ENCODE results near the gene POU6F1. TPM values are rescaled to one million over a fixed set of nuclear protein-coding genes. Genes with fewer than 3 reads are reported as not detected.

The POU6F1 gene
- total and polyA plus RNA-seq, 2 donors from 2014 or later, result 5.2 to 20.0 TPM

DNA sequence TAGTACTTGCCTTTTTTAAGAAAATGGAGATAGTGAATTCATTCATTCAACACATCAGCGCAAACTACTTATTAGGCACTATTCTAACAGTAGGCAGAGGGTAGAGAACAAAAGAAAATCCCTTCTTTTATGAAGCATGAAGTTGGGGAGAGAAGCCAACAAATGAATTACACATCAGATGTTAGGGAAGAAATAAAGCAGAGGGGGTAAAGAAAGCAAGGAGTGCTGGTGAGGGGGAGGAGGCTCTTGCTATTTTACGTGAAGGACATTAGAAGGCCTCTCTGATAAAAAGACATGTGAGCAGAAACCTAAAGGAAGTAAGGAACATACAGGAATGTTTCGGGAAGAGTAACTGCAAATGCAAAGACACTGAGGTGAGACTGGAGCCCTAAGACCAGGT is 67.1 kb downstream of the POU6F1 start:
- no peak overlapping the region for H3K27ac ChIP-seq (ENCODE audit: low read depth in 2 of 2, low read length in 2 of 2)
- no peaks in the 10 kb centered on the region for H3K27me3 ChIP-seq (ENCODE audit: control insufficient read depth, insufficient read depth, low read length)
- no peak for DNase-seq
- H3K36me3 ChIP-seq (ENCODE audit: control insufficient read depth in 2 of 3, insufficient read depth in 3 of 3, low read length in 3 of 3), result no peaks in the 10 kb centered on the region
- H3K9ac ChIP-seq (ENCODE audit: low read length in 3 of 3), result no peak overlapping the region
- no peak for FAIRE-seq
- H3K4me1 ChIP-seq (ENCODE audit: control insufficient read depth in 2 of 3, insufficient read depth in 2 of 3, low read depth in 1 of 3, low read length in 3 of 3), result no peaks in the 10 kb centered on the region
- intact Hi-C loops (cut with DNase I), result no loop called here
- TF ChIP-seq, protein P1, sequence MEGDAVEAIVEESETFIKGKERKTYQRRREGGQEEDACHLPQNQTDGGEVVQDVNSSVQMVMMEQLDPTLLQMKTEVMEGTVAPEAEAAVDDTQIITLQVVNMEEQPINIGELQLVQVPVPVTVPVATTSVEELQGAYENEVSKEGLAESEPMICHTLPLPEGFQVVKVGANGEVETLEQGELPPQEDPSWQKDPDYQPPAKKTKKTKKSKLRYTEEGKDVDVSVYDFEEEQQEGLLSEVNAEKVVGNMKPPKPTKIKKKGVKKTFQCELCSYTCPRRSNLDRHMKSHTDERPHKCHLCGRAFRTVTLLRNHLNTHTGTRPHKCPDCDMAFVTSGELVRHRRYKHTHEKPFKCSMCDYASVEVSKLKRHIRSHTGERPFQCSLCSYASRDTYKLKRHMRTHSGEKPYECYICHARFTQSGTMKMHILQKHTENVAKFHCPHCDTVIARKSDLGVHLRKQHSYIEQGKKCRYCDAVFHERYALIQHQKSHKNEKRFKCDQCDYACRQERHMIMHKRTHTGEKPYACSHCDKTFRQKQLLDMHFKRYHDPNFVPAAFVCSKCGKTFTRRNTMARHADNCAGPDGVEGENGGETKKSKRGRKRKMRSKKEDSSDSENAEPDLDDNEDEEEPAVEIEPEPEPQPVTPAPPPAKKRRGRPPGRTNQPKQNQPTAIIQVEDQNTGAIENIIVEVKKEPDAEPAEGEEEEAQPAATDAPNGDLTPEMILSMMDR (IDR thresholded peaks at IDR 0.05; ENCODE audit: borderline replicate concordance, extremely low read depth, insufficient read depth), result no peak
- no peaks in the 10 kb centered on the region for H3K9me3 ChIP-seq (ENCODE audit: control insufficient read depth in 2 of 3, insufficient read depth in 1 of 3, low read length in 3 of 3)
- no peak overlapping the region for H3K4me3 ChIP-seq (ENCODE audit: low read length in 3 of 3)

DNA sequence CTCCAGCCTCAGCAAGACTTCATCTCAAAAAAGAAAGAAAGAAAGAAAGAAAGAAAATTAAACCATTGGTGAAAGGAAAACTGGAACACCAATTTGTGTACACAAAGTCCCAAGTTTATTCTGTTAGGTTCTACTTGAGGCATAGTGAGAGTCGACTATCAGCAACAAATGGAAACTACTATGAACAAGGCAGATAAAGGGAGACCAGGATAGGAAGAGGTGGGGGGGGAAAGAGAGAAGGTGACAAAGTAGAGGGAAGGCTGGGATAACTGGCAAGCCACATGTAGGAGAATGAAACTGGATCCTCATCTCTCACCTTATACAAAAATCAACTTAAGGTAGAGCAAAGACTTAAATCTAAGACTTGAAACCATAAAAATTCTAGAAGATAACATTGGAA is 70.6 kb downstream of the POU6F1 start:
- Histone ChIP-seq H3K4me1 (ENCODE audit: control insufficient read depth in 2 of 3, insufficient read depth in 2 of 3, low read depth in 1 of 3, low read length in 3 of 3) (no peaks in the 10 kb centered on the region), H3K27ac (ENCODE audit: low read depth in 2 of 2, low read length in 2 of 2) (no peak overlapping the region), H3K9me3 (ENCODE audit: control insufficient read depth in 2 of 3, insufficient read depth in 1 of 3, low read length in 3 of 3) (no peaks in the 10 kb centered on the region), H3K27me3 (ENCODE audit: control insufficient read depth, insufficient read depth, low read length) (no peaks in the 10 kb centered on the region), H3K4me3 (ENCODE audit: low read length in 3 of 3) (no peak overlapping the region), H3K36me3 (ENCODE audit: control insufficient read depth in 2 of 3, insufficient read depth in 3 of 3, low read length in 3 of 3) (no peaks in the 10 kb centered on the region), H3K9ac (ENCODE audit: low read length in 3 of 3) (no peak overlapping the region)
- TF ChIP-seq, protein P1 (IDR thresholded peaks at IDR 0.05; ENCODE audit: borderline replicate concordance, extremely low read depth, insufficient read depth), result no peak
- no peak for FAIRE-seq
- intact Hi-C loops (cut with DNase I), result no loop called here
- no peak for DNase-seq

DNA sequence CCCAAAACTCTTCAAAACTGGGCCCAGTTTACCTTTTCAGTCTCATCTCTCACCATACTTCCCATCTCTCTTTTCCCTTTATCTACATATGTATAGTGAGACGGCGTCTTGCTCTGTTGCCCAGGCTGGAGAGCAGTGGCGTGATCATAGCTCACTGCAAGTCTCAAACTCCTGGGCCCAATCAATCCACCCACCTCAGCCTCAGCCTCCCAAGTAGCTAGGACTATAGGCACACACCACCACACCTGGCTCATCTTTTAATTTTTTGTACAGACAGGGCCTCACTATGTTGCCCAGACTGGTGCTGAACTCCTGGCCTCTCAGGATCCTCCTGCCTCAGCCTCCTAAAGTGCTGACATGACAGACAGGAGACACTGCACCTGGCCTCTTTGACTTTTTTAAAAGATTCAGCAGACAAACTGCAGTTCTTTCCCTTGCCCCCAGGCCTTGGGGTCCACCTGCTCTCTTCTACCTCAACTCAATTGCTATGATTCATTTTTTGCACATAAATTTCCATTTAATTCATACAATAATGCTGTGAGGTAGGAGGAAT is 78.5 kb downstream of the POU6F1 start:
- Histone ChIP-seq H3K27ac (ENCODE audit: low read depth in 2 of 2, low read length in 2 of 2) (no peak overlapping the region), H3K27me3 (ENCODE audit: control insufficient read depth, insufficient read depth, low read length) (no peaks in the 10 kb centered on the region), H3K36me3 (ENCODE audit: control insufficient read depth in 2 of 3, insufficient read depth in 3 of 3, low read length in 3 of 3) (no peaks in the 10 kb centered on the region), H3K9me3 (ENCODE audit: control insufficient read depth in 2 of 3, insufficient read depth in 1 of 3, low read length in 3 of 3) (no peaks in the 10 kb centered on the region), H3K4me3 (ENCODE audit: low read length in 3 of 3) (no peak overlapping the region), H3K9ac (ENCODE audit: low read length in 3 of 3) (no peak overlapping the region), H3K4me1 (ENCODE audit: control insufficient read depth in 2 of 3, insufficient read depth in 2 of 3, low read depth in 1 of 3, low read length in 3 of 3) (no peaks in the 10 kb centered on the region)
- DNase-seq, result no peak
- TF ChIP-seq, protein P1 (IDR thresholded peaks at IDR 0.05; ENCODE audit: borderline replicate concordance, extremely low read depth, insufficient read depth), result no peak
- intact Hi-C loops (cut with DNase I), result no loop called here
- no peak for FAIRE-seq

Other genes starting within 250 kb of the POU6F1 start
- 90.2 TPM for gene SLC11A2, start 191.7 kb downstream of the POU6F1 start, total RNA-seq
- 22.3 TPM for gene SLC11A2, start 191.7 kb downstream of the POU6F1 start, polyA plus RNA-seq (ENCODE audit: insufficient read depth, low read depth, low replicate concordance)
- 54.4 TPM for gene LETMD1, start 169.7 kb downstream of the POU6F1 start, total RNA-seq
- 68.2 TPM for gene LETMD1, start 169.7 kb downstream of the POU6F1 start, polyA plus RNA-seq (ENCODE audit: insufficient read depth, low read depth, low replicate concordance)
- 29.6 TPM for gene CSRNP2, start 134.5 kb downstream of the POU6F1 start, total RNA-seq
- gene CSRNP2, start 134.5 kb downstream of the POU6F1 start, polyA plus RNA-seq (ENCODE audit: insufficient read depth, low read depth, low replicate concordance), result 8.5 TPM
- gene TFCP2, start 44.9 kb downstream of the POU6F1 start, total RNA-seq, result 31.2 TPM
- 15.2 TPM for gene TFCP2, start 44.9 kb downstream of the POU6F1 start, polyA plus RNA-seq (ENCODE audit: insufficient read depth, low read depth, low replicate concordance)
- 319 TPM for gene DAZAP2, start 20.8 kb upstream of the POU6F1 start, total RNA-seq
- 363 TPM for gene DAZAP2, start 20.8 kb upstream of the POU6F1 start, polyA plus RNA-seq (ENCODE audit: insufficient read depth, low read depth, low replicate concordance)
- gene SMAGP, start 52.4 kb upstream of the POU6F1 start, total RNA-seq, result 28.5 TPM
- 22.8 TPM for gene SMAGP, start 52.4 kb upstream of the POU6F1 start, polyA plus RNA-seq (ENCODE audit: insufficient read depth, low read depth, low replicate concordance)
- gene BIN2, start 106.1 kb upstream of the POU6F1 start, total RNA-seq, result 15.6 TPM
- 3.4 TPM for gene BIN2, start 106.1 kb upstream of the POU6F1 start, polyA plus RNA-seq (ENCODE audit: insufficient read depth, low read depth, low replicate concordance)
- gene CELA1, start 128.6 kb upstream of the POU6F1 start, total RNA-seq, result not detected
- not detected for gene CELA1, start 128.6 kb upstream of the POU6F1 start, polyA plus RNA-seq (ENCODE audit: insufficient read depth, low read depth, low replicate concordance)
- 16.8 TPM for gene GALNT6, start 173.3 kb upstream of the POU6F1 start, total RNA-seq
- 2.1 TPM for gene GALNT6, start 173.3 kb upstream of the POU6F1 start, polyA plus RNA-seq (ENCODE audit: insufficient read depth, low read depth, low replicate concordance)
- 2.4 TPM for gene SLC4A8, start 206.8 kb upstream of the POU6F1 start, total RNA-seq
- 3.4 TPM for gene SLC4A8, start 206.8 kb upstream of the POU6F1 start, polyA plus RNA-seq (ENCODE audit: insufficient read depth, low read depth, low replicate concordance)